ENCODE data around the gene EHBP1. TPM values are rescaled to one million over a fixed set of nuclear protein-coding genes. Genes with fewer than 3 reads are reported as not detected.
A peak's percentile ranks its signal among the peaks of the same experiment; 100 is the strongest.

Gene EHBP1
- total RNA-seq, 4 donors from 2014 or later, result 42.9 to 116 (median 58.3) TPM

DNA sequence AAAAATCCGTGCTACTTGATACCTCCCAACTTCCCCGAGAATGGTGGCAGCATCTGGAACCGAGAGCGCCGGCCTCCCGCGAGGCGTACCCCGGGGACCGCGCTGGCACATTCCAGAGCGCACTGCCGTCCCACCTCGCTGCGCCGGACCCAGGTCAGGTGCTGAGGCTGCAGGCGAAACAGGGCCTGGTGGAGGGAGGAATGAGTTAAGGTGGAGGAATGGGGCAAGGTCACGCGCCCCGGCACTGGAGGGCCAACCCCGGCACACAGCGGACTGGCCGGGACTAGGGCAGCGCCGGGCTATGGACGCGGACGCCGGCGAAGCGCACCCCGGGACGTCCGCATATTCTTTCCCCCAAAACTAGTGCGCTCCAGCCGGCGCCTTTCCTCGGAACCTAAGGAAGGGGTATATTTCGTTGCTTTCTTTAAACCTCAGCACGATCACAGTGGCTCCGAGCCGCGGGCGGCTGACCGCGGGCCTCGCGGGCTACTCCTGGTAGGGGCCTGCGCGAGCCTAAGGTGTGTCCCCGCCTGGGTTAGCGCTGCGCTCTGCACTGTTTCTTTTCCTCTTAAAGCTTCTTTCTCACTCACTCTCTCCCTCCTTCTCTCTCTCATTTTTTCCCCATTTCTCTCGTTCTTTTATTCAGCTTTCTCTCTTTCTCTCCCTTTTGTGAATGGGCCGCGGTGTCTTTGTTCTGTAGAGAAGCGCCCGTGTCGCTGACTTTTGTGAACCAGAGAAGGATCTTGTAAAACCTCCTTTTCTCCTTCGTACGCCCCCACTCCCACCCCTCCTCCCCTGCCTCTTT lies 343.1 kb downstream of the EHBP1 start:
- H3K27me3 ChIP-seq, result peaks cover 69% of the 10 kb centered on the region
- TF ChIP-seq POLR2AphosphoS5 (IDR thresholded peaks at IDR 0.05) (peak in 1 of 3 donors; percentile 36), EP300 (IDR thresholded peaks at IDR 0.05) (no peak)
- H3K9me3 ChIP-seq, result no peaks in the 10 kb centered on the region
- H3K4me3 ChIP-seq, result peak overlapping the region; percentile 71
- peak overlapping the region; percentile 91 for H3K27ac ChIP-seq
- peaks cover 6% of the 10 kb centered on the region for H3K36me3 ChIP-seq
- WGBS, result 7% methylated on average over 52 of the region's 61 CpGs
- H3K4me1 ChIP-seq, result peaks cover 51% of the 10 kb centered on the region
- DNase-seq (ENCODE audit: low spot score in 2 of 2), result no peak

- TF ChIP-seq EP300 (IDR thresholded peaks at IDR 0.05) (no peak), CTCF (IDR thresholded peaks at IDR 0.05) (no peak), POLR2A (IDR thresholded peaks at IDR 0.05) (no peak), POLR2AphosphoS5 (IDR thresholded peaks at IDR 0.05) (no peak)
- no peak for DNase-seq (ENCODE audit: low spot score in 2 of 2)
- Histone ChIP-seq H3K4me1 (peaks cover 58% of the 10 kb centered on the region), H3K4me3 (peak overlapping the region; percentile 71), H3K9me3 (no peaks in the 10 kb centered on the region), H3K27me3 (peaks cover 77% of the 10 kb centered on the region), H3K27ac (peak overlapping the region; percentile 91), H3K36me3 (peaks cover 13% of the 10 kb centered on the region)
- 3% methylated on average over 39 of the region's 39 CpGs for WGBS
These were observed 343.9 kb downstream of the EHBP1 start for GRCh38 chr2:63049211-63049969.

GRCh38 chr2:63049970-63050333 lies 344.4 kb downstream of the EHBP1 start:
- peaks cover 9% of the 10 kb centered on the region for H3K36me3 ChIP-seq
- H3K4me3 ChIP-seq, result peak overlapping the region; percentile 71
- peaks cover 77% of the 10 kb centered on the region for H3K27me3 ChIP-seq
- 3% methylated on average over 19 of the region's 31 CpGs for WGBS
- no peak for DNase-seq (ENCODE audit: low spot score in 2 of 2)
- H3K27ac ChIP-seq, result peak overlapping the region; percentile 91
- no peaks in the 10 kb centered on the region for H3K9me3 ChIP-seq
- TF ChIP-seq CTCF (IDR thresholded peaks at IDR 0.05) (no peak), POLR2A (IDR thresholded peaks at IDR 0.05) (no peak), POLR2AphosphoS5 (IDR thresholded peaks at IDR 0.05) (no peak), EP300 (IDR thresholded peaks at IDR 0.05) (no peak)
- peaks cover 59% of the 10 kb centered on the region for H3K4me1 ChIP-seq

- peaks cover 10% of the 10 kb centered on the region for H3K36me3 ChIP-seq
- peak within 1 kb of the TSS; percentile 91 for H3K27ac ChIP-seq
- peak in 1 of 2 donors; percentile 72 for DNase-seq (ENCODE audit: low spot score in 2 of 2)
- peak within 1 kb of the TSS; percentile 71 for H3K4me3 ChIP-seq
- peaks cover 79% of the 10 kb centered on the region for H3K27me3 ChIP-seq
- H3K9me3 ChIP-seq, result no peaks in the 10 kb centered on the region
- TF ChIP-seq POLR2AphosphoS5 (IDR thresholded peaks at IDR 0.05), result peak in 1 of 3 donors; percentile 21
- no peak for TF ChIP-seq POLR2A (IDR thresholded peaks at IDR 0.05)
- peaks cover 64% of the 10 kb centered on the region for H3K4me1 ChIP-seq
- 0% methylated on average over 13 of the region's 73 CpGs for WGBS
These were observed 345.0 kb downstream of the EHBP1 start, which contains the start of gene OTX1 for GRCh38 chr2:63050334-63051041. OTX1 (plus strand) TSS chr2:63050830; CDS start chr2:63052991, 2,161 bp downstream.

- Histone ChIP-seq H3K27ac (peak overlapping the region; percentile 91), H3K4me1 (peaks cover 71% of the 10 kb centered on the region), H3K36me3 (peaks cover 17% of the 10 kb centered on the region), H3K27me3 (peaks cover 86% of the 10 kb centered on the region), H3K9me3 (no peaks in the 10 kb centered on the region), H3K4me3 (peak overlapping the region; percentile 71)
- WGBS, result 6% methylated on average over 38 of the region's 42 CpGs
- DNase-seq (ENCODE audit: low spot score in 2 of 2), result no peak
- TF ChIP-seq POLR2AphosphoS5 (IDR thresholded peaks at IDR 0.05) (no peak), EP300 (IDR thresholded peaks at IDR 0.05) (no peak), CTCF (IDR thresholded peaks at IDR 0.05) (no peak), POLR2A (IDR thresholded peaks at IDR 0.05) (no peak)
These were observed 345.7 kb downstream of the EHBP1 start for GRCh38 chr2:63051042-63051794.

Measured in suprapubic skin (tissue), 4 donors.